NT2/D1 (cell line): ENCODE results near the gene DDIT4L.

Experiments
- SUZ12 ChIP-seq: IDR thresholded peaks from 2 replicates; pipeline ENCODE4 v1.6.1; 2011; ENCODE audit not compliant: insufficient read length, insufficient read depth; ENCODE audit errors: extremely low read depth
- ZNF274 ChIP-seq: IDR thresholded peaks from 2 replicates; pipeline ENCODE4 v1.6.1; 2011; ENCODE audit warnings: mild to moderate bottlenecking, low read depth, low read length

DNA sequence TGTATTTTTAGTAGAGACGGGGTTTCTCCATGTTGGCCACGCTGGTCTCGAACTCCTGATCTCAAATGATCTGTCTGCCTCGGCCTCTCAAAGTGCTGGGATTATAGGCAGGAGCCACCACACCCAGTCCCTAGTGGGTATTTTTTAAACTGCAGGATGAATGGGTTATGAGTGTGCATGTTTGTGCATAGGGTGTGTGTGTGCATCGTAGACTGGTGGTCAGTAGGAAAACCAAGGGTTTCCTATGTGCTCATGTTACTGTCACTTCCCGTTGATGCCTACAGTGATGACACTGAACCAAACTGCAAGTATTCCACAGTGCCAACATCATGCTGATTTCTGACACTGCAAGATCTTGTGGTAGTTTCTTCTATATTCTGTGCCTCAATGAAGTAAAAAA, 41.1 kb downstream of the DDIT4L start:
- no peak for TF ChIP-seq ZNF274
- no peak for TF ChIP-seq SUZ12
